ENCODE results near the gene CDK5RAP2.
A peak's percentile ranks its signal among the peaks of the same experiment; 100 is the strongest.
"Not testable (repeated sequence)": the region's sequence is repeated elsewhere in the genome, so short reads cannot be mapped to it uniquely, and the experiment has no call there.

CDK5RAP2 gene

DNA sequence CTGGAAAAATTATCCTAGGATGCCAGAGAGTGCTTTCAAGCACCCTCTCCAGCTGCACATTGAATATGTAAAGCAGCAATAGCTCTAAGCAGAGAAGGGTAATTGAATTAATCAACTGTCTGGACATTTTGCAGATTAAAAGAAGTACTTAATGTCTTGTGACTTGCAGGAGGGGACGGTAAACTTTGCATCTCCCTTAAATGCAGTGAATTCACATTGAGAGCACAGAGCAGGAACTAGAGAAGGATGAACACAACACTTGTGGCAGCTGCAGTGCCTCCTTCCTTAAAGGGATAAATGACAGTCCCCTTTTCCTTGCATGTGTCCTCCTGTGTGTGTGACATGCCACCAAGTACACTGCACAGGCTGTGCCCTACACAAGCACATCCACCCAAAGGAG, 7.4 kb upstream of the CDK5RAP2 start:
- no peak for DNase-seq

DNA sequence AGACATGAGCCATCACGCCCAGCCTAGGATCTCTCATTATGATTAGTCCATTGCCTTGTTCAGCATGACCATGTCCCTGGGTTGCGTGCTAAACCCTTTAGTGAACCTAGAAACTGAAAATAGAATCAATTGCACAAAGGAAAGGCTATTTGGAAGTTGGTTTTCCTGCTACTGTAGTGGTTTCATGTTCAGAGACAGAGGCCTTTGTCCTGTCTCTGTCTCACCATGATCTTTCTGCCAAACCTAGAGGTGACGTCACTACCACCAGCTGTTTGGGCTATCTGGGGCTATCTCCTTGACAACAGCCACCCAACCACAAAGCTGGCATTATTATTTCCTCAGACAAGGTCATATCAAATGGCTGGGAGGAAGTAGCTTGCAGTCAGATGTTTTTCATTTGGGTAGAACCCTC, 4.0 kb upstream of the CDK5RAP2 start:
- peak; percentile 70 to 80 for DNase-seq

- no peak for DNase-seq
Observed at GRCh38 chr9:120579139-120580050, 572 bp downstream of the CDK5RAP2 start.

- no peak for DNase-seq
Observed at GRCh38 chr9:120574473-120574872, 5.5 kb downstream of the CDK5RAP2 start.

DNA sequence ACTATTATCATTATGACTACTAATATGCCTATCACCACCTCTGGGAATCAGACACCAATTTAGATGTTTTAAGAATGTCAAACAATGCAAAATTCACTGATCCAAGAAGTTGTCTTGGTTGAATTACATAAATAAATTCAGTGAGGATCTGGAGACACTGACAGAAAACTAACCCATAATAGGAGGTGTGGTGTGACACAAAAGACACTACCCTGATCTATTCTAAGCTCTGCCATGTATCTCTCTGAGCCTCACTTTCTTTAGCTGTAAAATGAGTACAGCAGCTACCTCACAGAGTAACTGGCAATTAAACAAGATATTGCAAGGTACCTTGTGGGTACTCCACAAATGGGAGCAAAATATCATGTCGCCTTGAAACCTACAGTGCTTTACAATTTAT, 7.5 kb downstream of the CDK5RAP2 start:
- no peak for DNase-seq

DNA sequence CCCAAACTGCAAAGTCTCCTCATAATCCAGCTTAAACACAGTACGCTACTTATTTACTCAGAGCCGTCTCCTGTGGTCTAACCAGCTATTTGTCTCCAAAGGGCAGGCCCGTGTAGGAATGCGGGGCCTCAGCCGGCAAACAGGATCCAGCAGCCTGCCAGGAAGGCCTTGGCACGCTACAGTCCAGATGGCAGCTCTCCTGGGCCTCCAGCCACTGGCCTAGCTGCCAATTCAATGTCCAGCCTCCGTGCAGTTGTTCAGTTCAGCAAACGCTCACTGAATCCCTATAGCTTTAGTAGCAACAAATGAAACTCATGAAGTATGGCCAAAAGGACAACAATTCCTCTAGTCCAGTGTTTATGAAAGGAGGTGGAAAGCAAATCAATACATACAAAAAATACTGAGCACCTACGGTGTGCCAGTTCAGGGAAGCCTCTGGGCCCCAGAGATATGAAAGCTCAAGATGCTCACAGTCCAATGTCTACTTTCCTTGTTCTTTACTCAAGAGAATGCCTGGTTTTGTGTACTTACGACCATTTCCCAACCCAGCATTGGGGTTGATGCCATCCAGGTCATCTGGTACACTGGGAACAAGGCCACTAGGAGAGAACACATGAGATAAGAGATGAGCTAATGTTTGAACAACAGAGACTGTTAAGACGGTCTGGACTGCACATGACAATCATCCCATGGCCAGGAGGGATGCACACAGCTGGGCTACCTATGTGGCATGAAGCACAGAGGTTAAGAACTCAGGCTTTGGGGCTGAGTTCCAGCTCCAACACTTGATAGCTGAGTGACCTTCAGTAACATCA, 8.3 kb downstream of the CDK5RAP2 start:
- no peak for DNase-seq

- no peak for DNase-seq
Observed at GRCh38 chr9:120570296-120570695, 9.7 kb downstream of the CDK5RAP2 start.

DNA sequence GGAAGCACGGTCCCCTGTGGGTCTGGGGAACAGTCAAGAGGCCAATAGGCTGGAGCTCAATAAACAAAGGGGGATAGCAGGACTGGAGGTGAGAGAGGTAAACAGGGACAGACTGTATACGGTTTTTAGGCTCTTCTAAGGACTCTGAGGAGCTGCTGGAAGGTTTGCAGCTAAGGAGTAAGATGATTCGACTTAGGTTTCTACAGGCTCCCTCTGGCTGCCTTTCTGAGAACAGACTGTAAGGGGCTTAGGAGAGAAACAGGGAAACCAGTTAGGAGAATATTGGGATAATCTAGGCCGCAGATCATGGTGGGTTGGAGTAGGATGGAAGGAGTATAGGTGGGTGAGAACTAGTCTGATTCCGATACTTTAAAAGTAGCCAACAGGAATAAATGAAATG, 10.4 kb downstream of the CDK5RAP2 start:
- DNase-seq: no peak

DNA sequence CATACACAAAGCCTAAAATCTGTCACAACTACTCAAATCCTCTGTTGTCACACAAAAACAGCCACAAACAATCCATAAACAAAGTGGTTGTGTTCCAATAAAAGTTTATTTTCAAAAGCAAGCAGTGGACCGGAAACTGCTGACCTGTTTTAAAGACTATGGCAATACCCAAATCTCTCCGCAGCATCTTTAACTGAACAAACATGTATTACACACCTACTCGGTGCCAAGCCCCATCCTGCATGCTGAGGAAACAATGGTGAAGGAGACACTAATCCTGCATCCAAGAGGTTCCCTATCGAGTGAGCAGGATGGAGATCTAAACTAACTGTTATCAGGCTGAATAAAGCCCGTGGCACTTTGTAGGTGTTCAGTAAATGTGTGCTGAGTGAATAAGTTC, 11.2 kb downstream of the CDK5RAP2 start:
- DNase-seq: no peak

- no peak for DNase-seq
Observed at GRCh38 chr9:120567874-120568273, 12.1 kb downstream of the CDK5RAP2 start.

- no peak for DNase-seq
Observed at GRCh38 chr9:120567081-120567480, 12.9 kb downstream of the CDK5RAP2 start.

- no peak for DNase-seq
Observed at GRCh38 chr9:120564589-120564988, 15.4 kb downstream of the CDK5RAP2 start.

- no peak for DNase-seq
Observed at GRCh38 chr9:120562861-120563443, 17.0 kb downstream of the CDK5RAP2 start.

DNA sequence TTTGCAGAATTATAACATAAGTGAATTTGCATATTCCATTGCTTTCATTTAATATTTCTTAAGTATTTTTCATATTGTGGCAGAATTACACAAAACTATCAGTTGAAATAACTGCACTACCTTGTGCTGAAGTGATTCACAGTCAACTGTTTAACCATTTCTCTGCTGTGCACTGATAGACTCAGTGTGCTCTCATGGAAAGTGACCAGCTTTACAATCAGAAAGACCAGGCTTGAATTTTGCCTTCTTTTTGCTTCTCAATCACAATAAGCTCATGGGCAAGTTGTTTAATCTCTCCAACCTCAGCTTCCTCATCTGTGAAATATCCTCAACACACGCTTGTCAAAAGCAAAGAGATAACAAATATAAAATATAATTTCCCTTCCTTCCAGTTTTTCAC, 18.3 kb downstream of the CDK5RAP2 start:
- DNase-seq: no peak

- no peak for DNase-seq
Observed at GRCh38 chr9:120559546-120559945, 20.4 kb downstream of the CDK5RAP2 start.

DNA sequence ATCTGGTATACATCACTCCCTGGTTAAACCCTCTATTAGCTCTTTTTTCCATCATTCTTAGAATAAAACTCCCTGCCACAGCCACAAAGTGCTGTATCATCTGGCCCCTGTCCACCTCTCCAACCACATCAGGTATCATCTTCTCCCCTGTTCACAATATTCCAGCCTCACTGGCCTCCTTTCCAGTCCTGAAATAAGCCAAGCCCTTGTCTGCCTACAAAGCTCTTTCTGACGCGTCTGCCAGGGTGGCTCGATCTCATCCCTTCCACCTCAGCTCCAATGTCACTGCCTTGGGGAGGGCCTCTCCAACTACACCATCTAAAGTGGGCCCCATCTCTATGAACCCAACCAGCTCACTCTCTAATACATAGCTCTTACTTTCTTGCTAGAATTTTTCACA, 21.5 kb downstream of the CDK5RAP2 start:
- no peak for DNase-seq

GRCh38 chr9:120557205-120557604, 22.8 kb downstream of the CDK5RAP2 start:
- no peak for DNase-seq

- DNase-seq: no peak
Observed at GRCh38 chr9:120556775-120557174, 23.2 kb downstream of the CDK5RAP2 start.

- DNase-seq: peak; percentile 79 to 80
Observed at GRCh38 chr9:120555839-120556238, 24.1 kb downstream of the CDK5RAP2 start.

DNA sequence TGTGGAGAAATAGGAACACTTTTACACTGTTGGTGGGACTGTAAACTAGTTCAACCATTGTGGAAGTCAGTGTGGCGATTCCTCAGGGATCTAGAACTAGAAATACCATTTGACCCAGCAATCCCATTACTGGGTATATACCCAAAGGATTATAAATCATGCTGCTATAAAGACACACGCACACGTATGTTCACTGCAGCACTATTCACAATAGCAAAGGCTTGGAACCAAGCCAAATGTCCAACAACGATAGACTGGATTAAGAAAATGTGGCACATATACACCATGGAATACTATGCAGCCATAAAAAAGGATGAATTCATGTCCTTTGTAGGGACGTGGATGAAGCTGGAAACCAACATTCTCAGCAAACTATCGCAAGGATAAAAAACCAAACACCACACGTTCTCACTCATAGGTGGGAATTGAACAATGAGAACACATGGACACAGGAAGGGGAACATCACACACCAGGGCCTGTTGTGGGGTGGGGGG, 27.7 kb downstream of the CDK5RAP2 start:
- not testable (repeated sequence) for DNase-seq

GRCh38 chr9:120545701-120546550, 34.0 kb downstream of the CDK5RAP2 start:
- no peak for DNase-seq

- DNase-seq: no peak
Observed at GRCh38 chr9:120544441-120544840, 35.5 kb downstream of the CDK5RAP2 start.

Measured in inflammatory macrophage treated with lipopolysaccharide for 1 hour (primary cell).